ENCODE data around the gene CERKL.

Gene CERKL

DNA sequence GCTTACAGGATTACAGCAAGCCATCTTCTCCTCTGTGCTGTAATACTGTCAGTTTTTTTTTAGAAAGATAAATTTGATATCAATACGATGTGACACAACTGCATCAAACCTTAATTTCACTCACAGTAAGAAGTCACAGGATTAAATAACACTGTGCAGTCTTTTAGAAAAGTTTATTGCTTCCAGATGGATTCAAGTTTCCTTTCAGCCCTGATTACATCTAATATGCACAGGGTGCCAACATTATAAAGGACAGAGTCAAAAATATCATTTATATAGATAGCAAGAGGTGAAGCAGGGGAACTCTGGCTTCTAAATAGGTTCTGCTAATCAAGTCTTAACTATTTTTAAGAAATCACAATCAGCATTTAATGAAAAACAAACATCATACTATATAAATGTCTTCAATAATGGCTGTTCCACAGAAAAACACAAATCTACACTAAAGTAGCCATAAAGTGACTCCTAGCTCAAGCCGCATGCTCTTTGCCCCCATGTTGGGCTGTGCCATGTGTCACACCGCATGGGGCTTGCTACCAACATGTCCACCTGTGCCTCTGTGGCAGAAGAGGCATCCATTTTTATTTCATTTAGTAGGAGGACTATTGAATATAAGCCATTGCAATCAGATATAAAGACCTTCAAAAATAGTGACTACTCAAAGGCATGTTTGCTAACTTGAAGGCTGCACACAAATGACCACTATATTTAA, 35.0 kb downstream of the CERKL start:
- Histone ChIP-seq H3K4me2 (ENCODE audit: low read length) (no peak overlapping the region), H3F3A (ENCODE audit: control insufficient read depth, insufficient read depth) (no peaks in the 10 kb centered on the region), H3K4me3 (ENCODE audit: low read length) (no peak overlapping the region), H4K20me1 (ENCODE audit: control insufficient read depth, insufficient read depth, low read depth, low read length) (no peaks in the 10 kb centered on the region), H3K79me2 (ENCODE audit: control insufficient read depth, low read length) (no peaks in the 10 kb centered on the region), H3K9me2 (replicated peaks; ENCODE audit: control insufficient read depth, low read length) (no peaks in the 10 kb centered on the region), H3K4me1 (ENCODE audit: control insufficient read depth, low read length) (no peaks in the 10 kb centered on the region), H3K9me3 (ENCODE audit: control insufficient read depth, insufficient read depth, low read length) (no peaks in the 10 kb centered on the region), H3K27me3 (ENCODE audit: control insufficient read depth, low read length) (no peaks in the 10 kb centered on the region), H3K36me3 (ENCODE audit: control insufficient read depth, low read length) (no peaks in the 10 kb centered on the region), H3K27ac (ENCODE audit: low read depth, low read length) (no peak overlapping the region)
- TF ChIP-seq EZH2phosphoT487 (IDR thresholded peaks at IDR 0.05; ENCODE audit: borderline replicate concordance, low read length), result no peak
- TF ChIP-seq, protein P1, sequence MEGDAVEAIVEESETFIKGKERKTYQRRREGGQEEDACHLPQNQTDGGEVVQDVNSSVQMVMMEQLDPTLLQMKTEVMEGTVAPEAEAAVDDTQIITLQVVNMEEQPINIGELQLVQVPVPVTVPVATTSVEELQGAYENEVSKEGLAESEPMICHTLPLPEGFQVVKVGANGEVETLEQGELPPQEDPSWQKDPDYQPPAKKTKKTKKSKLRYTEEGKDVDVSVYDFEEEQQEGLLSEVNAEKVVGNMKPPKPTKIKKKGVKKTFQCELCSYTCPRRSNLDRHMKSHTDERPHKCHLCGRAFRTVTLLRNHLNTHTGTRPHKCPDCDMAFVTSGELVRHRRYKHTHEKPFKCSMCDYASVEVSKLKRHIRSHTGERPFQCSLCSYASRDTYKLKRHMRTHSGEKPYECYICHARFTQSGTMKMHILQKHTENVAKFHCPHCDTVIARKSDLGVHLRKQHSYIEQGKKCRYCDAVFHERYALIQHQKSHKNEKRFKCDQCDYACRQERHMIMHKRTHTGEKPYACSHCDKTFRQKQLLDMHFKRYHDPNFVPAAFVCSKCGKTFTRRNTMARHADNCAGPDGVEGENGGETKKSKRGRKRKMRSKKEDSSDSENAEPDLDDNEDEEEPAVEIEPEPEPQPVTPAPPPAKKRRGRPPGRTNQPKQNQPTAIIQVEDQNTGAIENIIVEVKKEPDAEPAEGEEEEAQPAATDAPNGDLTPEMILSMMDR (IDR thresholded peaks at IDR 0.05; ENCODE audit: low read depth, low read length, poor library complexity, severe bottlenecking), result no peak

DNA sequence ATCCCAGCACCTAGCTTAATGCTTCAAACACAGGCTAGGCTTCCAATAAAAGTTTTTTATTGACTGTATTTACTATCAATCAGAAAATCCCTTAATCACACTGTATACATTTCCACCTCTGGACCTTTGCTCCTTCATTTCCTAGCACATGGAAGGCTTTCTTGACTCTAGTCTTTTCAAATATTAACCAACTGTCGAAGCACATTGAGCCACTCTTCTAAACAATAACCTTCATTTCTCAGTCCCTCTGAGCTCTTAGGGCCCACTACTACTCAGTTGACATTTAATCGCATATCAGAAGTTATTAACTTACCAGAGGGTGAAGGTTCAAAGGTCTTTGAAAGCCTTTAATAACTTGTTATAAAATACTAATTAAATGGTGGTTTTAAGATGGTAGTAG, 37.4 kb downstream of the CERKL start:
- Histone ChIP-seq H3K79me2 (ENCODE audit: control insufficient read depth, low read length) (no peaks in the 10 kb centered on the region), H4K20me1 (ENCODE audit: control insufficient read depth, insufficient read depth, low read depth, low read length) (no peaks in the 10 kb centered on the region), H3K4me3 (ENCODE audit: low read length) (no peak overlapping the region), H3F3A (ENCODE audit: control insufficient read depth, insufficient read depth) (no peaks in the 10 kb centered on the region), H3K36me3 (ENCODE audit: control insufficient read depth, low read length) (no peaks in the 10 kb centered on the region), H3K27me3 (ENCODE audit: control insufficient read depth, low read length) (no peaks in the 10 kb centered on the region), H3K9me2 (replicated peaks; ENCODE audit: control insufficient read depth, low read length) (no peaks in the 10 kb centered on the region), H3K9me3 (ENCODE audit: control insufficient read depth, insufficient read depth, low read length) (no peaks in the 10 kb centered on the region), H3K27ac (ENCODE audit: low read depth, low read length) (no peak overlapping the region), H3K4me2 (ENCODE audit: low read length) (no peak overlapping the region), H3K4me1 (ENCODE audit: control insufficient read depth, low read length) (no peaks in the 10 kb centered on the region)
- TF ChIP-seq, protein P1 (IDR thresholded peaks at IDR 0.05; ENCODE audit: low read depth, low read length, poor library complexity, severe bottlenecking), result no peak
- TF ChIP-seq EZH2phosphoT487 (IDR thresholded peaks at IDR 0.05; ENCODE audit: borderline replicate concordance, low read length), result no peak

DNA sequence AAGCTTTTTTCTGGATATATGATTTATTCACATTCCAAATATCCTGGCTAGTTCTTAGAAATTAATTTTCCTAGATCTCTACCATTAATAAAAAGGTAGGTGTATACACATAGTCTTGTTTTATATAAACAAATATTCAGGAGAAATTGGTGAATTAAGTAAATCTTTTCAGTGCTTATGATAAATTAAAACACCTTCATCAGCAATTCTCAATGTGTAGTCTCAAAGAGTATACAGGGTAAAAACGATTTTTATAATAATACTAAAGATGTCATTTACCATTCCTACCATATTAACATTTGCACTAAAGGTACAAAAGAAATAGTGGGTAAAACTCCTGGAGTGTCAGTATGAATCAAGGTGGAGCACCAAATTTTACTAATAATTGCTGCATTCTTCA, 40.2 kb downstream of the CERKL start:
- H4K20me1 ChIP-seq (ENCODE audit: control insufficient read depth, insufficient read depth, low read depth, low read length), result no peaks in the 10 kb centered on the region
- no peak overlapping the region for H3K4me3 ChIP-seq (ENCODE audit: low read length)
- no peaks in the 10 kb centered on the region for H3K4me1 ChIP-seq (ENCODE audit: control insufficient read depth, low read length)
- no peaks in the 10 kb centered on the region for H3K27me3 ChIP-seq (ENCODE audit: control insufficient read depth, low read length)
- H3K36me3 ChIP-seq (ENCODE audit: control insufficient read depth, low read length), result no peaks in the 10 kb centered on the region
- H3K9me3 ChIP-seq (ENCODE audit: control insufficient read depth, insufficient read depth, low read length), result no peaks in the 10 kb centered on the region
- H3K4me2 ChIP-seq (ENCODE audit: low read length), result no peak overlapping the region
- TF ChIP-seq EZH2phosphoT487 (IDR thresholded peaks at IDR 0.05; ENCODE audit: borderline replicate concordance, low read length), result no peak
- TF ChIP-seq, protein P1 (IDR thresholded peaks at IDR 0.05; ENCODE audit: low read depth, low read length, poor library complexity, severe bottlenecking), result no peak
- H3K9me2 ChIP-seq (replicated peaks; ENCODE audit: control insufficient read depth, low read length), result no peaks in the 10 kb centered on the region
- no peak overlapping the region for H3K27ac ChIP-seq (ENCODE audit: low read depth, low read length)
- H3F3A ChIP-seq (ENCODE audit: control insufficient read depth, insufficient read depth), result no peaks in the 10 kb centered on the region
- H3K79me2 ChIP-seq (ENCODE audit: control insufficient read depth, low read length), result no peaks in the 10 kb centered on the region
